GM10266 (cell line): ENCODE measurements around the gene ZNF746.

Experiments
- DNase-seq: peaks from one replicate; pipeline ENCODE4 v3.0.0; 2012; ENCODE audit errors: extremely low spot score
- CTCF ChIP-seq: IDR thresholded peaks from 2 replicates; pipeline ENCODE4 v1.5.1; 2012; ENCODE audit warnings: mild to moderate bottlenecking, low read depth; ENCODE audit not compliant: control insufficient read depth, insufficient read depth; ENCODE audit errors: missing control alignments

ZNF746 gene

GRCh38 chr7:149489391-149490024 is 8.1 kb downstream of the ZNF746 start:
- no peak for DNase-seq

GRCh38 chr7:149479568-149479967 is 18.0 kb downstream of the ZNF746 start:
- no peak for TF ChIP-seq CTCF
- DNase-seq: no peak

More at GRCh38 chr7:149489391-149490024, 8.1 kb downstream of the ZNF746 start:
- peak; percentile 12 for TF ChIP-seq CTCF

GRCh38 chr7:149478754-149479153 is 18.9 kb downstream of the ZNF746 start:
- DNase-seq: no peak
- no peak for TF ChIP-seq CTCF

- DNase-seq: no peak
- TF ChIP-seq CTCF: no peak
Measured at GRCh38 chr7:149477494-149478443, 19.8 kb downstream of the ZNF746 start.

GRCh38 chr7:149476791-149477190 is 20.8 kb downstream of the ZNF746 start:
- TF ChIP-seq CTCF: no peak
- DNase-seq: no peak

- DNase-seq: no peak
- no peak for TF ChIP-seq CTCF
Measured at GRCh38 chr7:149475121-149476045, 22.2 kb downstream of the ZNF746 start.
